Umbilical cord (tissue), 2 donors: ENCODE results near the gene CCDC187. TPM values are rescaled to one million over a fixed set of nuclear protein-coding genes. Genes with fewer than 3 reads are reported as not detected.
A peak's percentile ranks its signal among the peaks of the same experiment; 100 is the strongest.

Experiments used
- DNase-seq: peaks from one replicate; pipeline ENCODE4 v3.0.0-alpha.2; 2015; ENCODE audit warnings: low spot score
- total RNA-seq: library from RNA; depleted of rRNA; stranded (reverse); fragments of >200 nt; gene quantifications from one replicate; pipeline ENCODE4 v1.2.3, GENCODE V29; 2014; ENCODE audit warnings: low replicate concordance; ENCODE audit not compliant: insufficient read depth

CCDC187 gene
- total RNA-seq, 1 donor from 2014 or later, result 1.7 TPM

- peak; percentile 43 for DNase-seq
Observed at GRCh38 chr9:136312436-136312835, 8.5 kb upstream of the CCDC187 start.

GRCh38 chr9:136312009-136312375, 8.1 kb upstream of the CCDC187 start:
- DNase-seq, result no peak

GRCh38 chr9:136311051-136312008, 7.4 kb upstream of the CCDC187 start:
- DNase-seq, result no peak

GRCh38 chr9:136310273-136311030, 6.6 kb upstream of the CCDC187 start:
- DNase-seq, result no peak

- no peak for DNase-seq
Observed at GRCh38 chr9:136309806-136310220, 5.9 kb upstream of the CCDC187 start.

GRCh38 chr9:136309101-136309801, 5.4 kb upstream of the CCDC187 start:
- peak; percentile 28 for DNase-seq

GRCh38 chr9:136308702-136309053, 4.8 kb upstream of the CCDC187 start:
- no peak for DNase-seq

GRCh38 chr9:136308006-136308701, 4.3 kb upstream of the CCDC187 start:
- no peak for DNase-seq

- no peak for DNase-seq
Observed at GRCh38 chr9:136307215-136307750, 3.4 kb upstream of the CCDC187 start.

- no peak for DNase-seq
Observed at GRCh38 chr9:136306211-136307208, 2.6 kb upstream of the CCDC187 start.

GRCh38 chr9:136305804-136306203, 1.9 kb upstream of the CCDC187 start:
- DNase-seq, result no peak

GRCh38 chr9:136304981-136305380, 1.1 kb upstream of the CCDC187 start:
- no peak for DNase-seq

GRCh38 chr9:136304456-136304855, 562 bp upstream of the CCDC187 start:
- DNase-seq, result no peak

GRCh38 chr9:136303066-136303824, 649 bp downstream of the CCDC187 start:
- DNase-seq, result peak; percentile 25

GRCh38 chr9:136302527-136302926, 1.4 kb downstream of the CCDC187 start:
- DNase-seq, result no peak

GRCh38 chr9:136300866-136301265, 3.0 kb downstream of the CCDC187 start:
- DNase-seq, result no peak

- no peak for DNase-seq
Observed at GRCh38 chr9:136300016-136300545, 3.8 kb downstream of the CCDC187 start.

GRCh38 chr9:136299541-136299940, 4.4 kb downstream of the CCDC187 start:
- DNase-seq, result no peak

- no peak for DNase-seq
Observed at GRCh38 chr9:136299116-136299515, 4.8 kb downstream of the CCDC187 start.
